Muscle layer of colon (tissue), 2 donors: ENCODE results near the gene SLC16A14.

Source experiments
- H3K27ac ChIP-seq: one replicate; pipeline ENCODE4 v1.7.0; 2013; ENCODE audit warnings: low read depth, mild to moderate bottlenecking, low read length, moderate library complexity
- H3K27me3 ChIP-seq, 2 donors: one replicate each; pipeline ENCODE4 v1.7.0; 2013; ENCODE audit warnings: low read length in 2 of 2, mild to moderate bottlenecking in 2 of 2; ENCODE audit not compliant: insufficient read depth in 2 of 2, control insufficient read depth in 1 of 2
- H3K36me3 ChIP-seq: one replicate; pipeline ENCODE4 v1.7.0; 2013; ENCODE audit warnings: mild to moderate bottlenecking, low read length; ENCODE audit not compliant: insufficient read depth
- H3K4me1 ChIP-seq: one replicate; pipeline ENCODE4 v1.7.0; 2013; ENCODE audit warnings: mild to moderate bottlenecking, low read length; ENCODE audit not compliant: insufficient read depth
- H3K4me3 ChIP-seq, 2 donors: one replicate each; pipeline ENCODE4 v1.7.0; 2013; ENCODE audit warnings: low read length in 2 of 2, low read depth in 1 of 2, mild to moderate bottlenecking in 1 of 2, moderate library complexity in 1 of 2
- H3K9ac ChIP-seq: one replicate; pipeline ENCODE4 v1.7.0; 2013; ENCODE audit warnings: low read length
- H3K9me3 ChIP-seq: one replicate; pipeline ENCODE4 v1.7.0; 2013; ENCODE audit warnings: mild to moderate bottlenecking, low read length
- donor health status: abdominal sarcoma.
- donor health status: Adenocarcinoma of cecum.

The SLC16A14 gene

GRCh38 chr2:230023313-230023712, 45.4 kb downstream of the SLC16A14 start:
- Histone ChIP-seq H3K9ac (no peak overlapping the region), H3K27ac (no peak overlapping the region), H3K36me3 (no peaks in the 10 kb centered on the region), H3K4me3 (no peak overlapping the region), H3K9me3 (no peaks in the 10 kb centered on the region), H3K4me1 (no peaks in the 10 kb centered on the region), H3K27me3 (no peaks in the 10 kb centered on the region)

- no peak overlapping the region for H3K27ac ChIP-seq
- no peaks in the 10 kb centered on the region for H3K27me3 ChIP-seq
- no peak overlapping the region for H3K9ac ChIP-seq
- no peak overlapping the region for H3K4me3 ChIP-seq
- no peaks in the 10 kb centered on the region for H3K9me3 ChIP-seq
- no peaks in the 10 kb centered on the region for H3K36me3 ChIP-seq
- H3K4me1 ChIP-seq, result no peaks in the 10 kb centered on the region
Measured at GRCh38 chr2:230019742-230020141, 49.0 kb downstream of the SLC16A14 start.

- no peaks in the 10 kb centered on the region for H3K4me1 ChIP-seq
- H3K27ac ChIP-seq, result no peak overlapping the region
- H3K36me3 ChIP-seq, result no peaks in the 10 kb centered on the region
- H3K9me3 ChIP-seq, result no peaks in the 10 kb centered on the region
- no peak overlapping the region for H3K9ac ChIP-seq
- H3K27me3 ChIP-seq, result no peaks in the 10 kb centered on the region
- no peak overlapping the region for H3K4me3 ChIP-seq
Measured at GRCh38 chr2:230018153-230018552, 50.6 kb downstream of the SLC16A14 start.

- Histone ChIP-seq H3K36me3 (no peaks in the 10 kb centered on the region), H3K9ac (no peak overlapping the region), H3K27ac (no peak overlapping the region), H3K4me3 (no peak overlapping the region), H3K4me1 (no peaks in the 10 kb centered on the region), H3K27me3 (no peaks in the 10 kb centered on the region), H3K9me3 (no peaks in the 10 kb centered on the region)
Measured at GRCh38 chr2:230016844-230017243, 51.9 kb downstream of the SLC16A14 start.

- Histone ChIP-seq H3K9me3 (no peaks in the 10 kb centered on the region), H3K9ac (no peak overlapping the region), H3K27ac (no peak overlapping the region), H3K4me3 (no peak overlapping the region), H3K36me3 (no peaks in the 10 kb centered on the region), H3K4me1 (no peaks in the 10 kb centered on the region), H3K27me3 (no peaks in the 10 kb centered on the region)
Measured at GRCh38 chr2:230012267-230012884, 56.3 kb downstream of the SLC16A14 start.

GRCh38 chr2:230011617-230012016, 57.1 kb downstream of the SLC16A14 start:
- Histone ChIP-seq H3K4me1 (no peaks in the 10 kb centered on the region), H3K4me3 (no peak overlapping the region), H3K27ac (no peak overlapping the region), H3K27me3 (no peaks in the 10 kb centered on the region), H3K9ac (no peak overlapping the region), H3K36me3 (no peaks in the 10 kb centered on the region), H3K9me3 (no peaks in the 10 kb centered on the region)

GRCh38 chr2:230010501-230010900, 58.2 kb downstream of the SLC16A14 start:
- H3K27ac ChIP-seq, result no peak overlapping the region
- no peaks in the 10 kb centered on the region for H3K27me3 ChIP-seq
- no peaks in the 10 kb centered on the region for H3K4me1 ChIP-seq
- no peaks in the 10 kb centered on the region for H3K36me3 ChIP-seq
- H3K9me3 ChIP-seq, result no peaks in the 10 kb centered on the region
- no peak overlapping the region for H3K4me3 ChIP-seq
- no peak overlapping the region for H3K9ac ChIP-seq

- Histone ChIP-seq H3K36me3 (no peaks in the 10 kb centered on the region), H3K4me3 (no peak overlapping the region), H3K4me1 (no peaks in the 10 kb centered on the region), H3K27me3 (no peaks in the 10 kb centered on the region), H3K9me3 (no peaks in the 10 kb centered on the region), H3K9ac (no peak overlapping the region), H3K27ac (no peak overlapping the region)
Measured at GRCh38 chr2:230008708-230009066, 60.0 kb downstream of the SLC16A14 start.

GRCh38 chr2:230007931-230008707, 60.6 kb downstream of the SLC16A14 start:
- Histone ChIP-seq H3K27me3 (no peaks in the 10 kb centered on the region), H3K27ac (no peak overlapping the region), H3K4me1 (no peaks in the 10 kb centered on the region), H3K4me3 (no peak overlapping the region), H3K9ac (no peak overlapping the region), H3K36me3 (no peaks in the 10 kb centered on the region), H3K9me3 (no peaks in the 10 kb centered on the region)

- no peaks in the 10 kb centered on the region for H3K9me3 ChIP-seq
- H3K4me1 ChIP-seq, result no peaks in the 10 kb centered on the region
- H3K27ac ChIP-seq, result no peak overlapping the region
- no peaks in the 10 kb centered on the region for H3K36me3 ChIP-seq
- H3K4me3 ChIP-seq, result no peak overlapping the region
- no peaks in the 10 kb centered on the region for H3K27me3 ChIP-seq
- H3K9ac ChIP-seq, result no peak overlapping the region
Measured at GRCh38 chr2:230000118-230000841, 68.4 kb downstream of the SLC16A14 start.

- no peaks in the 10 kb centered on the region for H3K9me3 ChIP-seq
- no peak overlapping the region for H3K27ac ChIP-seq
- H3K4me1 ChIP-seq, result no peaks in the 10 kb centered on the region
- H3K9ac ChIP-seq, result no peak overlapping the region
- no peaks in the 10 kb centered on the region for H3K27me3 ChIP-seq
- no peak overlapping the region for H3K4me3 ChIP-seq
- no peaks in the 10 kb centered on the region for H3K36me3 ChIP-seq
Measured at GRCh38 chr2:229997565-229997964, 71.2 kb downstream of the SLC16A14 start.
